HG03159 (cell line): ENCODE measurements around the gene ADI1.
"Not testable (repeated sequence)": the region's sequence is repeated elsewhere in the genome, so short reads cannot be mapped to it uniquely, and the experiment has no call there.

ENCODE experiments used
- ATAC-seq: cut with Tn5 transposase; IDR thresholded peaks from one replicate; pipeline ENCODE4 v1.9.1; 2021; ENCODE audit warnings: mild to moderate bottlenecking, moderate library complexity; ENCODE audit not compliant: unreplicated experiment

Gene ADI1

GRCh38 chr2:3450385-3451010, 68.8 kb downstream of the ADI1 start:
- ATAC-seq: no peak

GRCh38 chr2:3449936-3450335, 69.4 kb downstream of the ADI1 start:
- no peak for ATAC-seq

GRCh38 chr2:3449086-3449485, 70.2 kb downstream of the ADI1 start:
- no peak for ATAC-seq

GRCh38 chr2:3448441-3448911, 70.9 kb downstream of the ADI1 start:
- ATAC-seq: not testable (repeated sequence)

GRCh38 chr2:3447789-3448317, 71.5 kb downstream of the ADI1 start:
- ATAC-seq: no peak
